NOMO-1 treated with DMSO at 0.1 percent for 48 hours (cell line): ENCODE measurements around the gene ALG9.
"Not testable (repeated sequence)": the region's sequence is repeated elsewhere in the genome, so short reads cannot be mapped to it uniquely, and the experiment has no call there.

Source experiments
- DNase-seq: peaks from one replicate; lab custom pipeline; 2025; ENCODE audit not compliant: unreplicated experiment; lab: John Stamatoyannopoulos, UW

ALG9 gene

GRCh38 chr11:111885053-111885452 is 13.7 kb upstream of the ALG9 start:
- not testable (repeated sequence) for DNase-seq

GRCh38 chr11:111882202-111882601 is 10.8 kb upstream of the ALG9 start:
- no peak for DNase-seq

- no peak for DNase-seq
Observed at GRCh38 chr11:111879637-111879960, 8.2 kb upstream of the ALG9 start.

- DNase-seq, result peak; percentile 97
Observed at GRCh38 chr11:111878849-111879636, 7.7 kb upstream of the ALG9 start, which contains the start of the genes CFAP68 and FDXACB1. Gene CFAP68, plus strand, starts transcription at chr11:111879541. Its CDS starts 20 bp downstream, at chr11:111879561. Gene FDXACB1, minus strand, starts transcription at chr11:111879165. Its CDS starts 33 bp downstream, at chr11:111879132.

GRCh38 chr11:111878385-111878848 is 7.0 kb upstream of the ALG9 start:
- no peak for DNase-seq

GRCh38 chr11:111871693-111872161 is 346 bp upstream of the ALG9 start:
- no peak for DNase-seq

- DNase-seq, result peak; percentile 63
Observed at GRCh38 chr11:111870522-111870885, 877 bp downstream of the ALG9 start.

- no peak for DNase-seq
Observed at GRCh38 chr11:111870113-111870512, 1.3 kb downstream of the ALG9 start.

- DNase-seq, result no peak
Observed at GRCh38 chr11:111860257-111860656, 11.1 kb downstream of the ALG9 start.

- DNase-seq, result no peak
Observed at GRCh38 chr11:111855506-111855905, 15.9 kb downstream of the ALG9 start.

- DNase-seq, result no peak
Observed at GRCh38 chr11:111852103-111852502, 19.3 kb downstream of the ALG9 start.

GRCh38 chr11:111851636-111852035 is 19.7 kb downstream of the ALG9 start:
- peak; percentile 35 for DNase-seq

- DNase-seq, result no peak
Observed at GRCh38 chr11:111851067-111851466, 20.3 kb downstream of the ALG9 start.

- no peak for DNase-seq
Observed at GRCh38 chr11:111849631-111850030, 21.8 kb downstream of the ALG9 start.

GRCh38 chr11:111846636-111847035 is 24.7 kb downstream of the ALG9 start:
- peak; percentile 36 for DNase-seq

- DNase-seq, result peak; percentile 27
Observed at GRCh38 chr11:111846063-111846462, 25.3 kb downstream of the ALG9 start.

- DNase-seq, result peak; percentile 93
Observed at GRCh38 chr11:111845276-111846028, 25.9 kb downstream of the ALG9 start.

GRCh38 chr11:111843661-111844060 is 27.7 kb downstream of the ALG9 start:
- DNase-seq, result peak; percentile 41

GRCh38 chr11:111841370-111842053 is 29.9 kb downstream of the ALG9 start:
- DNase-seq, result peak; percentile 79

- DNase-seq, result no peak
Observed at GRCh38 chr11:111840143-111840542, 31.2 kb downstream of the ALG9 start.

- DNase-seq, result no peak
Observed at GRCh38 chr11:111838054-111838453, 33.3 kb downstream of the ALG9 start.
